Lower leg skin (tissue), 4 donors: ENCODE measurements around the gene AGBL1. TPM values are rescaled to one million over a fixed set of nuclear protein-coding genes. Genes with fewer than 3 reads are reported as not detected.

Experiments used
- DNase-seq, 2 donors: peaks; one replicate each; pipeline ENCODE4 v3.0.0-alpha.2; 2019; ENCODE audit warnings: low spot score in 2 of 2
- H3K4me3 ChIP-seq: fragments of 200-600 bp; sonication (generic); 2 replicates; pipeline ENCODE4 v1.5.1; 2017; ENCODE audit warnings: mild to moderate bottlenecking, low read depth; ENCODE audit not compliant: poor library complexity, severe bottlenecking
- POLR2A ChIP-seq, 2 donors: fragments of 450-650 bp; IDR thresholded peaks; one replicate each; pipeline ENCODE4 v1.6.1; 2016 to 2017; ENCODE audit warnings: antibody characterized with exemption in 2 of 2, mild to moderate bottlenecking in 1 of 2, moderate library complexity in 1 of 2
- WGBS, 2 donors: methylation state at CpG; one replicate each; pipeline ENCODE4 v1.1.5; 2018; 5-methylcytosine and 5-hydroxymethylcytosine counted together
- intact Hi-C: fragments of 100-400 bp; cut with DNase I; formaldehyde crosslinking; loops from one replicate; pipeline ENCODE4 v1.15.0; 2023; ENCODE audit warnings: low total_unique reads
- total RNA-seq, 4 donors: library from RNA; depleted of rRNA; stranded (reverse); fragments of >200 nt; gene quantifications; one replicate each; pipeline ENCODE4 v1.1.0, GENCODE V29; 2016
- TF ChIP-seq, protein P1 (sequence below), 3 donors: fragments of 450-650 bp; IDR thresholded peaks; one replicate each; pipeline ENCODE4 v1.5.1; 2016; ENCODE audit warnings: antibody characterized with exemption in 3 of 3, mild to moderate bottlenecking in 3 of 3, moderate library complexity in 2 of 3

The AGBL1 gene
- total RNA-seq, 4 donors from 2014 or later: 0.13 to 0.91 TPM; not detected in 2

DNA sequence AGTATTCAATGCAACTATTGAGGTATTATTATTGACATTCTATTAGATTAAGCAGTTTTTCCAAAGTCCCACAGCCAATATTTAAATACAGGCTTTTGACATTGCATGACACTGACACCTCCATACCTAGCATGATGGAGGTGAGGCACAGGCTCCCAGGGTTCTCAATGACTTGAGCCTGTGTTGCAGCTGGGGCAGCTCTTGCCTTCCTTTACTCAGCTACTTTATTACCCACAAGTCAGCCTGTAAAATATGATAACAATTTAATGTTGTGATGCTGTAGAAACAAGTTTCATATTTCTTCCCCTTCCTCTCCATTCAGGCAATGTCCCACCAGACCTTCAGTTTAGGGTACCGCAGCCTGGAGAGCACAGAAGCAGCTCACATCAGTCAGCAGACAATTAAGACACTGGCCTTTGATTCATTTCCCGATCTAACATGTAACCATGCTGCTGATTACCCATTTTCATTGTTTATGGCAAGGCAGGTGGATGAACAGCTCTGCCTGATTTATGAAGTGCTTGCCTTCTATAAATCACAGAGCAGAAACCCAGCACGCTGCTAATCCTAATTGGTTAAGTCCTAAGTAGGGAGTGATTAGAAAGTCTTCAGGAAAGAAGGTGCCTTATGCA lies 826.1 kb downstream of the AGBL1 start:
- no peak for DNase-seq
- WGBS, 2 donors: 38 to 41% methylated on average over 3 of the region's 3 CpGs
- H3K4me3 ChIP-seq: no peak overlapping the region
- intact Hi-C loops: no loop called here
- no peak for TF ChIP-seq POLR2A (IDR thresholded peaks at IDR 0.05)
- TF ChIP-seq, protein P1, sequence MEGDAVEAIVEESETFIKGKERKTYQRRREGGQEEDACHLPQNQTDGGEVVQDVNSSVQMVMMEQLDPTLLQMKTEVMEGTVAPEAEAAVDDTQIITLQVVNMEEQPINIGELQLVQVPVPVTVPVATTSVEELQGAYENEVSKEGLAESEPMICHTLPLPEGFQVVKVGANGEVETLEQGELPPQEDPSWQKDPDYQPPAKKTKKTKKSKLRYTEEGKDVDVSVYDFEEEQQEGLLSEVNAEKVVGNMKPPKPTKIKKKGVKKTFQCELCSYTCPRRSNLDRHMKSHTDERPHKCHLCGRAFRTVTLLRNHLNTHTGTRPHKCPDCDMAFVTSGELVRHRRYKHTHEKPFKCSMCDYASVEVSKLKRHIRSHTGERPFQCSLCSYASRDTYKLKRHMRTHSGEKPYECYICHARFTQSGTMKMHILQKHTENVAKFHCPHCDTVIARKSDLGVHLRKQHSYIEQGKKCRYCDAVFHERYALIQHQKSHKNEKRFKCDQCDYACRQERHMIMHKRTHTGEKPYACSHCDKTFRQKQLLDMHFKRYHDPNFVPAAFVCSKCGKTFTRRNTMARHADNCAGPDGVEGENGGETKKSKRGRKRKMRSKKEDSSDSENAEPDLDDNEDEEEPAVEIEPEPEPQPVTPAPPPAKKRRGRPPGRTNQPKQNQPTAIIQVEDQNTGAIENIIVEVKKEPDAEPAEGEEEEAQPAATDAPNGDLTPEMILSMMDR (IDR thresholded peaks at IDR 0.05): no peak

DNA sequence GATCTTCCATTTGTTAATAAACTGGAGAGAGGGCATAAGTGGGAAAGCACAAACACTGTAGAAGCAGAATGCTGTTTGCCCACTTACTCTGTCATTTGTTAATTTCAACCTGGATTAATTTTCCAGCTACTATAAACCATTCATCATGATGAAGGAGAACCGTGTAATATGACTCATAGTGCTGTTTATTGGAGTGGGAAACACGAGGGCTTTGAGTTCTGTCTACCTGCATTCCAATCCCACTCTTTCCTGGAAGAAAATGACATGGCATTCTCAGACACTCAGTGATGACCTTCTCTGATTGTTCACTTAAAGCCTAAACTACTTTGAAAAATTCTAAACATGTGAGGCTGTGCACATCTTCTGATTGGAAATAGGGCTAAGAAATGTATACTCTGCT lies 826.7 kb downstream of the AGBL1 start:
- DNase-seq: no peak
- H3K4me3 ChIP-seq: no peak overlapping the region
- intact Hi-C loops: no loop called here
- no peak for TF ChIP-seq POLR2A (IDR thresholded peaks at IDR 0.05)
- TF ChIP-seq, protein P1 (IDR thresholded peaks at IDR 0.05): no peak
- WGBS, 2 donors: 8 to 36% methylated on average over 2 of the region's 2 CpGs

DNA sequence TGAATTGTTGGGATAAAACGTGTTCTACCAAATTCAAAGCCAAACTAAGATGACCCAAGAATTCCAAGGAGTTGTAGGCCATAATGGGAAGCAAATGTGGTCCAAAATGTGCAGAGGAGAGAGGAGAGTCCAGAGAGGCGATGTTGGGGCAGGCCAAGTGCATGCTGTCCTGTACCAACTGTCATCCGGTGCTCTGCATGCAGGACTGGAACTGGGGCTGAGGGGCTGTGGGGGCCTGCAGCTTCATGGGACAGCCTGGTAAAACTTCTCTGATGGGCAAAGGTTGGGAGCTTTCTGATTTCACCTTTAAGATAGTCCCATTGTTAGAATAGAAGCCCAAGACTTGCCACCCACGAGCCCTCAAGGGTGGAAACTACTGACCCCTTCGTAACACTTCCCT lies 831.4 kb downstream of the AGBL1 start:
- intact Hi-C loops: no loop called here
- WGBS, 2 donors: 60 to 73% methylated on average over 5 of the region's 5 CpGs
- no peak for DNase-seq
- TF ChIP-seq, protein P1 (IDR thresholded peaks at IDR 0.05): no peak
- no peak for TF ChIP-seq POLR2A (IDR thresholded peaks at IDR 0.05)
- H3K4me3 ChIP-seq: no peak overlapping the region

DNA sequence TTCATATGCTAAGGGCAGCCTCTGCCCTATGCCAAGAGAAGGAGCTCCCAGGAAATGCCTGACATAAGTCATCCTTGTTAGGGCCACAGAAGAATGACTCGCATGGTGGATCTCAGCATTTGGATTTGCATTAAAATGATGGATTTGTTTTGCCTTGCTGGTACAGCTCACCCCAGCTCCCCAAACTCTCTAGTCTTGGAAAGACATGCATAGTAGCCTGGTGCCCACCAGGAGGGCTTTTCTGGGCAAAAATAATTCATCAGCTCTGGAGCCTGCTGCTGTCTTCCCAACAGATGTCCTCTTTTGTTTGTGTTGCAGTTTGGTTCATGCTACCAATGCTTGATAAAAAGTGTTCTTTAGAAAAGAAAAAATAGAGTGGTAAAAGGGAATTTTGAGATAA lies 833.0 kb downstream of the AGBL1 start:
- intact Hi-C loops: no loop called here
- no peak overlapping the region for H3K4me3 ChIP-seq
- no peak for DNase-seq
- 83 to 94% methylated on average over 1 of the region's 1 CpG for WGBS, 2 donors
- no peak for TF ChIP-seq POLR2A (IDR thresholded peaks at IDR 0.05)
- TF ChIP-seq, protein P1 (IDR thresholded peaks at IDR 0.05): no peak

DNA sequence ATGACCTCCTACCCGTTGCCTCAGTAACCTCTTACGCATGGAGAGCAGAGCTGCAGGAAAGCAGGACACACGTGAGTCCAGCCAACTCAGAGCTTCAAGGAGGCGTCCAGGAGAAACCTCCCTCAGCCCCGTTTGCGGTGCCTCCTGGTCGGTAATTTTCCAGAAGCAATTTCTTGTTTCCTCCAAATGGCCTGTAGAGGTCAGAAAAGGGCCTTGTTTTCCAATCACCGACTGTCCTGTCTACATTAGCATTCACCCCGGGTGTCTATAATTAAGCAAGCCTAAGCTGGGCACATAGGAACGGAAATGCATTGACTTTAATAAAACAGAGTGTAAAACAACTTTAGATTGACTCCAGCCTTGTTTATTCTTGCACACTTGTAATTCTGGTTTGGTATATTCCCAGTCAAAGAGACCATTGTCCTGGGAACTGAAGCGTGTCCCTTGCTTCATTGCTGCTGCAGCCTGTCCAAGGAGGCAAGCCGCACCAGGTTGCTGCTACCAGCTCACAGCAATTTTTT lies 836.2 kb downstream of the AGBL1 start:
- TF ChIP-seq, protein P1 (IDR thresholded peaks at IDR 0.05): no peak
- TF ChIP-seq POLR2A (IDR thresholded peaks at IDR 0.05): no peak
- intact Hi-C loops: no loop called here
- WGBS, 2 donors: 27 to 34% methylated on average over 12 of the region's 12 CpGs
- no peak for DNase-seq
- H3K4me3 ChIP-seq: no peak overlapping the region
